ENCODE results near the gene RELA.

RELA gene

GRCh38 chr11:65651339-65651588, 11.5 kb downstream of the RELA start:
- no peak overlapping the region for H3K4me3 ChIP-seq (ENCODE audit: low read depth, low read length)
- TF ChIP-seq, protein P1, sequence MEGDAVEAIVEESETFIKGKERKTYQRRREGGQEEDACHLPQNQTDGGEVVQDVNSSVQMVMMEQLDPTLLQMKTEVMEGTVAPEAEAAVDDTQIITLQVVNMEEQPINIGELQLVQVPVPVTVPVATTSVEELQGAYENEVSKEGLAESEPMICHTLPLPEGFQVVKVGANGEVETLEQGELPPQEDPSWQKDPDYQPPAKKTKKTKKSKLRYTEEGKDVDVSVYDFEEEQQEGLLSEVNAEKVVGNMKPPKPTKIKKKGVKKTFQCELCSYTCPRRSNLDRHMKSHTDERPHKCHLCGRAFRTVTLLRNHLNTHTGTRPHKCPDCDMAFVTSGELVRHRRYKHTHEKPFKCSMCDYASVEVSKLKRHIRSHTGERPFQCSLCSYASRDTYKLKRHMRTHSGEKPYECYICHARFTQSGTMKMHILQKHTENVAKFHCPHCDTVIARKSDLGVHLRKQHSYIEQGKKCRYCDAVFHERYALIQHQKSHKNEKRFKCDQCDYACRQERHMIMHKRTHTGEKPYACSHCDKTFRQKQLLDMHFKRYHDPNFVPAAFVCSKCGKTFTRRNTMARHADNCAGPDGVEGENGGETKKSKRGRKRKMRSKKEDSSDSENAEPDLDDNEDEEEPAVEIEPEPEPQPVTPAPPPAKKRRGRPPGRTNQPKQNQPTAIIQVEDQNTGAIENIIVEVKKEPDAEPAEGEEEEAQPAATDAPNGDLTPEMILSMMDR (IDR thresholded peaks at IDR 0.05; ENCODE audit: borderline replicate concordance, insufficient read depth, low read depth, low read length), result no peak

DNA sequence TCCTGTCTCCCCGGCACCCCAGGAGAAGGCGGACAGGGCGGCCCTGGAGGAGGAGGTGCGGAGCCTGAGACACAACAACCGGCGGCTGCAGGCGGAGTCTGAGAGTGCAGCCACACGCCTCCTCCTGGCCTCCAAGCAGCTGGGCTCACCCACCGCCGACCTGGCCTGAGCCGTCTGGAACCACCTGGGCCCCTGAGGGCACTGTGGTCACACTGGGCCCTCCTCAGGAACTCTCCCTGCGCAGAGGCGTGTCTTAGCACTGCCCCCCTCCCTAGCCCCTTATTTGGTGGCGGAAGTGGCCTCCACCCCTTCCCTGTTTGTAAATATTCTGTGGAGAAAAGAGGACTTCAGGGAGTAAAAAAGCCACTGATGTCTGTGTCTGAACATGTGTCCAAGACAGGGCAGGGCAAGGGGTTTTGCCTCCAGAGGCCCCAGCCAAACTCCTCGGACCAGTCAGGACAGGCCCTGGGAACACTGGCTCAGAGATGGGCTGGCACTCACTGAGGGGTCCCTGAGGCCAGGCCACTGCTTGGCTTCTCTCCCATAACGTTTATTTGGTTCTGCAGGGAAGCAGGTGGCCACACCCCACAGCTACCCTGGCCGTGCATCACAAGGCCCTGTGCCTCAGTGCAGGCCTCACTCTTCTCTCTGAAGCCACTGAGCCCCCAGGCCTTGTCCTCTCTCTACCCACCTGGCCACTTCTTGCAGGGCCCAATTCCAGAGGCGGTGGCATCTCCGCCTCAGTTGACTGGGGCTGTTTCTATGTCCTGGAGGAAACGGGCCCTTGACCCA, 12.0 kb downstream of the RELA start:
- TF ChIP-seq, protein P1 (IDR thresholded peaks at IDR 0.05; ENCODE audit: borderline replicate concordance, insufficient read depth, low read depth, low read length), result no peak
- no peak overlapping the region for H3K4me3 ChIP-seq (ENCODE audit: low read depth, low read length)

DNA sequence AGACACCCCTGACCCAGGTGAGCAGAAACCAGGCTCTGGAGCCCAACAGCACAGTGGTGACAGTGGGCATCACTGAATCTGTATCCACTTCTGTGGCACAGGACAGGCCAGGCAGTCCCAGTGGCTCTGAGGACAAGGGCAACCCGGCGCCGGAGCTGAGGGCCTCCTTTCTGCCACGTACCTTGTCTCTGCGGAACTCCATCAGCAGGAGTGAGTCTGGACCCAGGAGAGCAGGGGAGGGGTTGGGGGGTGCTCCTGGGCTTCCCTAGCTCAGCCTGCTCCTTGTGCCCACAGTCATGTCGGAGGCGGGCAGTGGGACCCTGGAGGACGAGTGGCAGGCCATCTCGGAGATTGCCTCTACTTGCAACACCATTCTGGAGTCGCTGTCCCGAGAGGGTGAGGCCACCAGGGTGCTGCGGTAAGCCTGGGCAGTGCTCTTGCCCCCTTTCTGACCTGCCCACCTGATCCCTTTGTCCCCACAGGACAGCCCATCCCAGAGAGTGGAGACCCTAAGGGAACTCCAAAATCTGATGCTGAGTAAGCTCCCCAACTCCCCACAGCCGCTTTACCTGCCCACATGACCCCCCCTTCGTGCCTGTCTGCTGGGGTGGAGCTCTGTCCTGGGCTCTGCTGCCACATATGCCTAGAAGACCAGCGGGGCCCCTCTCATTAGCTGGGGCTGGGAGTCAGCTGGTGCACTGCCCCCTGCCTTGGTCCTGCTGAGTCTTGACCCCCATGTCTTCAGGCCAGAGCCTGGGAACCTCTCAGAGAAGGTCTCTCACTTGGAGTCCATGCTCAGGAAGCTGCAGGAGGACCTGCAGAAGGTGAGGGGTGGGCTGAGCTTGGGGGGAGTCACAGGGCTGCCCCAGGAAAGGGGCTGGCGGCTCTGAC, 12.8 kb downstream of the RELA start:
- H3K4me3 ChIP-seq (ENCODE audit: low read depth, low read length), result no peak overlapping the region
- TF ChIP-seq, protein P1 (IDR thresholded peaks at IDR 0.05; ENCODE audit: borderline replicate concordance, insufficient read depth, low read depth, low read length), result no peak

DNA sequence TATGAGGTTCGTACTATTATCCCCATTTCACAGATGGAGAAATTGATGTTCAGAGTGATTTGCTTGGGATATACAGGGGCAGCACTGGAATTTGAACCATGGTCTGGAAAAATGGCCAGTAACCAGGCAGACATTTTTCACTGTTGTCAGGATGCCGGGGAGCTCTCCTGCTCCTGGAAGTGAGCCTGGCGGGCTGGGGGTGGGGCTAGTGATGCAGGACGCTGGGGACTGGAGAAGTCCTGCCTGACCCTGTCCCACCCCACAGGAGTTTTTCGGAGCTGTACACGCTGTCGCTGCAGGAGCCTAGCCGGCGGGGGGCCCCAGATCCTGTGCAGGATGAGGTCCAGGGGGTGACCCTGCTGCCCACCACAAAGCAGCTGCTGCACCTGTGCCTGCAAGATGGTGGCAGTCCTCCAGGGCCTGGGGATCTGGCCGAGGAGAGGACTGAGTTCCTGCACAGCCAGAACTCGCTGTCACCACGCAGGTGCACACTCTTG, 13.7 kb downstream of the RELA start:
- TF ChIP-seq, protein P1 (IDR thresholded peaks at IDR 0.05; ENCODE audit: borderline replicate concordance, insufficient read depth, low read depth, low read length), result no peak
- no peak overlapping the region for H3K4me3 ChIP-seq (ENCODE audit: low read depth, low read length)

DNA sequence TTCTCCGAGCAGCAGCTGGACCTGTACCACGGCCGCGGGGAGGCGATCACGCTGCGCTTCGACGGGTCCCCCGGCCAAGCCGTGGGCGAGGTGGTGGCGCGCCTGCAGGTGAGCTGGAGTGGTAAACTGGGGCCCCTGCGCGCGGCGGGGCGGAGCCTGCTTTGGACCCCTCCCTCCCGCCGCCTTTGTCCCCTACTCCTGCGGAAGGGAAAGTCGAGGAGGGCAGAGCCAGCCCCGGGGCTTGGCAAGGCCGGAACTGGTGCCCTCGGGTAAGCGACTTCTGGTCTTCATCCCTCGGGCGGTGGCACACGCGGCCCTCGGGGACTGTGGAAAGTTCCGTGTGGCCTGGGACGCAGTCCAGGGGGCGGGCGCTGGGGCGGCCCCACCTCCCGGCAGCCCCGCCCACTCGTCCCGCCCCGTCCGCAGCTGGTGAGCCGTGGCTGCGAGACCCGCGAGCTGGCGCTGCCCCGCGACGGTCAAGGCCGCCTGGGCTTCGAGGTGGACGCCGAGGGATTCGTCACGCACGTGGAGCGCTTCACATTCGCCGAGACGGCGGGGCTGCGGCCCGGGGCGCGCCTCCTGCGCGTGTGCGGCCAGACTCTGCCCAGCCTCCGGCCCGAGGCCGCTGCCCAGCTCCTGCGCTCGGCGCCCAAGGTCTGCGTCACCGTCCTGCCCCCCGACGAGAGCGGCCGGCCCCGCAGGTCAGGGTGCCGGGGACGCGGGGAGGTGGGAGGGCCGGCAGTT, 15.6 kb downstream of the RELA start:
- H3K4me3 ChIP-seq (ENCODE audit: low read depth, low read length), result no peak overlapping the region
- TF ChIP-seq, protein P1 (IDR thresholded peaks at IDR 0.05; ENCODE audit: borderline replicate concordance, insufficient read depth, low read depth, low read length), result no peak

GRCh38 chr11:65646288-65646957, 16.3 kb downstream of the RELA start:
- TF ChIP-seq, protein P1 (IDR thresholded peaks at IDR 0.05; ENCODE audit: borderline replicate concordance, insufficient read depth, low read depth, low read length), result no peak
- H3K4me3 ChIP-seq (ENCODE audit: low read depth, low read length), result no peak overlapping the region

All from GM12875 (cell line).